Measurements from ENCODE around the gene ST6GALNAC6.

GRCh38 chr9:127938298-127938690 lies 38.9 kb upstream of the ST6GALNAC6 start:
- TF ChIP-seq POLR2A (IDR thresholded peaks at IDR 0.05; ENCODE audit: low read length): no peak
- TF ChIP-seq GATA1 (IDR thresholded peaks at IDR 0.05; ENCODE audit: low read depth, low read length): no peak

All from erythroblast (primary cell).